ENCODE data around the gene AKAP13. TPM values are rescaled to one million over a fixed set of nuclear protein-coding genes. Genes with fewer than 3 reads are reported as not detected.

The AKAP13 gene
- total and polyA plus RNA-seq, 7 donors, result 18.2 to 126 (median 93.7) TPM

DNA sequence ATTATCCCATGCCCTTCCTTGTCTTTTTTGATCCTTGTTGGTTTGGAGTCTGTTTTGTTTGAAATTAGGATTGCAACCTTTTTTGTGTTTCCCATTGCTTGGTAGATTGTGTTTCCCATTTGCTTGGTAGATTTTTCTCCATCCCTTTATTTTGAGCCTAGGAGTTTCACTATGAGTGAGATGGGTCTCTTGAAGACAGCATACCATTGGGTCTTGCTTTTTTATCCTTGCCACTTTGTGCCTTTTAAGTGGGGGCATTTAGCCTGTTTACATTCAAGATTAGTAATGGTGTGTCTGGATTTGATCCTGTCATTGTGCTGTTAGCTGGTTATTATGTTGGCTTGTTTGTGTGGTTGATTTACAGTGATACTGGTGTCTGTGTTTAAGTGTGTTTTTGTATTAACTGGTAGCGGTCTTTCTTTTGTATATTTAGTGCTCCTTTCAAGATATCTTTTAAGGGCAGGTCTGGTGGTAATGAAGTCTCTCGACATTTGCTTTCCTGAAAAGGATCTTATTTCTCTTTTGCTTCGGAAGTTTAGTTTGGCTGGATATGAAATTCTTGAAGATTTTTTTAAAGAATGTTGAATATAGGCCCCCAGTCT, 70.8 kb downstream of the AKAP13 start:
- TF ChIP-seq CTCF (IDR thresholded peaks at IDR 0.05), result no peak
- Histone ChIP-seq H3K4me1 (no peaks in the 10 kb centered on the region), H3K36me3 (ENCODE audit: insufficient read depth in 1 of 2, low read depth in 1 of 2) (no peaks in the 10 kb centered on the region), H3K4me3 (no peak overlapping the region), H3K27me3 (ENCODE audit: insufficient read depth in 3 of 3, low read length in 2 of 3) (no peaks in the 10 kb centered on the region), H3K27ac (no peak overlapping the region), H3K9me3 (peaks cover 14% of the 10 kb centered on the region)
- WGBS, 3 donors, result 91 to 97% (median 96%) methylated on average over 3 of the region's 3 CpGs
- ATAC-seq (no peak), DNase-seq (no peak)
- intact Hi-C loops (cut with DNase I), result no loop called here

DNA sequence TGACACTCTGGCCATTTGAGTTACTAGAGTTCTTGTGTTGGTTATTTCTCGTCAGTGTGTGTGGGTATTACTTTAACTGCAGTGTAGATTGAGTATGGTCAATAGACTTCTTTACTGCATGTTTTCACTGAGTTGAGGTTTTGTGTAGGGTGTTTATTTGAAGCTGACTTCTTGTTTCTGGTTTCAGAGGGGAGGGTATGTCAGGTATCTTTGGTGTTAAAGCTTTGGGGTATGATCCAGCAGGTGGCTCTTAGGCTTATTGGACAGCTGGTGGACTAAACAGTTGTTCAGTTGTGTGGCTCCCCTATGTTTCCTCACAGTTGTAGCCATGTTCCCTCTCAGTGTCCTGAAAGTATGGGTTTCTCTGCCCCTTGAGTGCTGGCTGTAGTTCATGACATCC, 72.0 kb downstream of the AKAP13 start:
- Histone ChIP-seq H3K27me3 (ENCODE audit: insufficient read depth in 3 of 3, low read length in 2 of 3) (no peaks in the 10 kb centered on the region), H3K4me3 (no peak overlapping the region), H3K9me3 (peaks cover 14% of the 10 kb centered on the region), H3K4me1 (no peaks in the 10 kb centered on the region), H3K27ac (no peak overlapping the region), H3K36me3 (ENCODE audit: insufficient read depth in 1 of 2, low read depth in 1 of 2) (no peaks in the 10 kb centered on the region)
- no peak for TF ChIP-seq CTCF (IDR thresholded peaks at IDR 0.05)
- intact Hi-C loops (cut with DNase I), result no loop called here
- DNase-seq, result no peak
- WGBS, 3 donors, result 63 to 96% (median 76%) methylated on average over 1 of the region's 1 CpG
- ATAC-seq, result no peak

- H3K4me3 ChIP-seq, result no peak overlapping the region
- no peak overlapping the region for H3K27ac ChIP-seq
- H3K36me3 ChIP-seq (ENCODE audit: insufficient read depth in 1 of 2, low read depth in 1 of 2), result no peaks in the 10 kb centered on the region
- no peaks in the 10 kb centered on the region for H3K4me1 ChIP-seq
- WGBS, 3 donors, result 88 to 97% (median 93%) methylated on average over 5 of the region's 5 CpGs
- TF ChIP-seq CTCF (IDR thresholded peaks at IDR 0.05), result no peak
- DNase-seq (no peak), ATAC-seq (no peak)
- intact Hi-C loops (cut with DNase I), result no loop called here
- no peaks in the 10 kb centered on the region for H3K27me3 ChIP-seq (ENCODE audit: insufficient read depth in 3 of 3, low read length in 2 of 3)
- H3K9me3 ChIP-seq, result peaks cover 14% of the 10 kb centered on the region
Measured at GRCh38 chr15:85453144-85453872, 72.9 kb downstream of the AKAP13 start.

DNA sequence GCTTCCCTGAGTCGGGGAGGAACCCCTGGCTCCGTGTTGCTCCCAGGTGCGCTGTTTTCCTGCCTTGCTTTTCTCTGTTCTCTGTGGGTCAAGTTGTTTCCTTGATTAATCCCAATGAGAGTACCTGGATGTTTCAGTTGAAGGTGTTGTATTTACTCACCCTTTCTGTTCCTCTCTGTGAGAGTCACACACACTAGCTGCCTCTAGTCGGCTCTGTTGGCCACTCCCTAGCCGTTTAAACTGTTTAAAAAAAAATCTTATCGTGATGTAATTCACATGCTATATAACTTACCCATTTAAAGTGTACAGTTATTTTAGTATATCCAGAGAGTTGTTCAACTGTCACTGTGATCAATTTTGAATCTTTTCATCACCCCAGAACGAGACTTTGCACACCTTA, 74.0 kb downstream of the AKAP13 start:
- H3K27ac ChIP-seq, result no peak overlapping the region
- H3K36me3 ChIP-seq (ENCODE audit: insufficient read depth in 1 of 2, low read depth in 1 of 2), result no peaks in the 10 kb centered on the region
- WGBS, 3 donors, result 79 to 82% (median 79%) methylated on average over 7 of the region's 7 CpGs

More for the DNA sequence above, 74.0 kb downstream of the AKAP13 start:
- no peaks in the 10 kb centered on the region for H3K27me3 ChIP-seq (ENCODE audit: insufficient read depth in 3 of 3, low read length in 2 of 3)
- intact Hi-C loops (cut with DNase I), result no loop called here
- H3K9me3 ChIP-seq, result peaks cover 14% of the 10 kb centered on the region
- no peak for TF ChIP-seq CTCF (IDR thresholded peaks at IDR 0.05)
- DNase-seq, result no peak
- H3K4me1 ChIP-seq, result no peaks in the 10 kb centered on the region
- ATAC-seq, result no peak
- H3K4me3 ChIP-seq, result no peak overlapping the region
